ENCODE measurements around the gene RANBP3.

DNA sequence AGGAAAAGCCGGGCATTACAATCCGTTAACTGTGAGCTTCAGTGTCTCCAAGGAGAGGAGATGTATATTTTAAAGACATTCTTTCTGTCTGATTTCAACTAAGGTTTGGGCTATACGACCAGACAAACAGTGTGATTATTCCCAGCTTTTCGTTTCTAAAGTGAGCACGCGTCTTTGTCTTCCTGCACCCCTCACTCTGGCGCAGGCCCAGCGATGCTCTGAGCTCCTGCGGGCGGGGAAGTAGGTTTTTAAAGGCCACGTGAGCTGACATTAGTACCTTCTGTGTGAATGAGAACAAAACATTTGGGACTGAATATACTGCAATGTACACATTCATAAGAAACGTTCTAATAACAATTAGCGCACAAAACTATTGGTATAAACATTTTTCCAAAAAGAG is 15.3 kb upstream of the RANBP3 start:
- no peak for TF ChIP-seq ZNF274 (IDR thresholded peaks at IDR 0.05; ENCODE audit: low read depth, low read length)
- TF ChIP-seq SUZ12 (IDR thresholded peaks at IDR 0.05; ENCODE audit: extremely low read depth, insufficient read depth, insufficient read length), result no peak

Data from NT2/D1 (cell line).